Measurements from ENCODE around the gene TBC1D22A.

Gene TBC1D22A

GRCh38 chr22:46865052-46865434 is 102.6 kb downstream of the TBC1D22A start:
- Histone ChIP-seq H3F3A (ENCODE audit: insufficient read depth, low read length) (no peaks in the 10 kb centered on the region), H2AFZ (ENCODE audit: low read length) (no peak overlapping the region), H3K27ac (ENCODE audit: low read length) (no peak overlapping the region), H3K79me2 (ENCODE audit: low read length) (peaks cover 32% of the 10 kb centered on the region), H3K4me2 (ENCODE audit: low read depth, low read length) (no peak overlapping the region), H3K9me3 (replicated peaks; ENCODE audit: insufficient read depth, low read length) (no peaks in the 10 kb centered on the region), H3K9ac (ENCODE audit: low read length) (no peak overlapping the region), H3K27me3 (replicated peaks; ENCODE audit: insufficient read depth, low read length) (no peaks in the 10 kb centered on the region), H4K20me1 (ENCODE audit: insufficient read depth, low read length) (no peaks in the 10 kb centered on the region; the same call in 1 of the 2 replicates), H3K9me2 (replicated peaks; ENCODE audit: insufficient read depth, low read length) (no peaks in the 10 kb centered on the region), H3K4me1 (ENCODE audit: low read length) (no peaks in the 10 kb centered on the region), H3K36me3 (replicated peaks; ENCODE audit: insufficient read depth, low read length) (no peaks in the 10 kb centered on the region), H3K4me3 (ENCODE audit: low read length) (no peak overlapping the region)
- TF ChIP-seq EZH2phosphoT487 (IDR thresholded peaks at IDR 0.05; ENCODE audit: low read length) (no peak), EZH2 (optimal IDR thresholded peaks at IDR 0.05; ENCODE audit: low read depth, low read length) (no peak), CTCF (IDR thresholded peaks at IDR 0.05; ENCODE audit: low read length) (no peak)
- no peak for DNase-seq

GRCh38 chr22:46865642-46866041 is 103.2 kb downstream of the TBC1D22A start:
- H3K4me1 ChIP-seq (ENCODE audit: low read length) = no peaks in the 10 kb centered on the region
- H3F3A ChIP-seq (ENCODE audit: insufficient read depth, low read length) = no peaks in the 10 kb centered on the region
- H3K4me3 ChIP-seq (ENCODE audit: low read length) = no peak overlapping the region
- peaks cover 32% of the 10 kb centered on the region for H3K79me2 ChIP-seq (ENCODE audit: low read length)
- TF ChIP-seq EZH2phosphoT487 (IDR thresholded peaks at IDR 0.05; ENCODE audit: low read length) (no peak), CTCF (IDR thresholded peaks at IDR 0.05; ENCODE audit: low read length) (no peak), EZH2 (optimal IDR thresholded peaks at IDR 0.05; ENCODE audit: low read depth, low read length) (no peak)
- DNase-seq = no peak
- no peak overlapping the region for H3K4me2 ChIP-seq (ENCODE audit: low read depth, low read length)
- H3K36me3 ChIP-seq (replicated peaks; ENCODE audit: insufficient read depth, low read length) = no peaks in the 10 kb centered on the region
- H2AFZ ChIP-seq (ENCODE audit: low read length) = no peak overlapping the region
- H3K9me2 ChIP-seq (replicated peaks; ENCODE audit: insufficient read depth, low read length) = no peaks in the 10 kb centered on the region
- H3K27ac ChIP-seq (ENCODE audit: low read length) = no peak overlapping the region
- H3K27me3 ChIP-seq (replicated peaks; ENCODE audit: insufficient read depth, low read length) = no peaks in the 10 kb centered on the region
- H3K9me3 ChIP-seq (replicated peaks; ENCODE audit: insufficient read depth, low read length) = no peaks in the 10 kb centered on the region
- no peak overlapping the region for H3K9ac ChIP-seq (ENCODE audit: low read length)
- H4K20me1 ChIP-seq (ENCODE audit: insufficient read depth, low read length) = no peaks in the 10 kb centered on the region; the same call in 1 of the 2 replicates

GRCh38 chr22:46866591-46866990 is 104.1 kb downstream of the TBC1D22A start:
- Histone ChIP-seq H3K27me3 (replicated peaks; ENCODE audit: insufficient read depth, low read length) (no peaks in the 10 kb centered on the region), H4K20me1 (ENCODE audit: insufficient read depth, low read length) (no peaks in the 10 kb centered on the region; the same call in 1 of the 2 replicates), H3K4me1 (ENCODE audit: low read length) (no peaks in the 10 kb centered on the region), H3K9me3 (replicated peaks; ENCODE audit: insufficient read depth, low read length) (no peaks in the 10 kb centered on the region), H3K79me2 (ENCODE audit: low read length) (peaks cover 32% of the 10 kb centered on the region), H3K36me3 (replicated peaks; ENCODE audit: insufficient read depth, low read length) (no peaks in the 10 kb centered on the region), H3K4me3 (ENCODE audit: low read length) (no peak overlapping the region), H3K27ac (ENCODE audit: low read length) (no peak overlapping the region), H3F3A (ENCODE audit: insufficient read depth, low read length) (no peaks in the 10 kb centered on the region), H2AFZ (ENCODE audit: low read length) (no peak overlapping the region), H3K9me2 (replicated peaks; ENCODE audit: insufficient read depth, low read length) (no peaks in the 10 kb centered on the region), H3K4me2 (ENCODE audit: low read depth, low read length) (no peak overlapping the region), H3K9ac (ENCODE audit: low read length) (no peak overlapping the region)
- DNase-seq = no peak
- TF ChIP-seq CTCF (IDR thresholded peaks at IDR 0.05; ENCODE audit: low read length) = no peak
- TF ChIP-seq EZH2phosphoT487 (IDR thresholded peaks at IDR 0.05; ENCODE audit: low read length) = no peak
- TF ChIP-seq EZH2 (optimal IDR thresholded peaks at IDR 0.05; ENCODE audit: low read depth, low read length) = no peak
